HepG2 (cell line): ENCODE results near the gene SYTL5. TPM values are rescaled to one million over a fixed set of nuclear protein-coding genes. Genes with fewer than 3 reads are reported as not detected.

ENCODE experiments used
- ATAC-seq: fragments of 200-7000 bp; cut with Tn5 transposase; 3 replicates; pipeline ENCODE4 v1.9.1; 2020; ENCODE audit warnings: mild to moderate bottlenecking, moderate library complexity
- BruUV-seq: library from RNA; stranded (reverse); fragments of 400-500 nt; replicated peaks from 2 replicates; lab custom pipeline; 2021; lab: Mats Ljungman, UMichigan
- CTCF ChIA-PET: fragments of 300-600 bp; formaldehyde crosslinking; extraction: SDS; loops from one replicate; lab custom pipeline; 2021; ENCODE audit warnings: low total read pairs, inconsistent platforms, low intra/inter-chr PET ratio; lab: Yijun Ruan, JAX
- POLR2A ChIA-PET: fragments of 350-600 bp; sonication (Branson Sonifier 250); formaldehyde crosslinking; loops from one replicate; lab custom pipeline; 2020; ENCODE audit warnings: antibody characterized with exemption, inconsistent platforms; lab: Yijun Ruan, JAX
- DNase-seq: peaks from one replicate; pipeline ENCODE4 v3.0.0-alpha.2; 2015; ENCODE audit warnings: low spot score
- FAIRE-seq: peaks from 3 replicates; lab custom pipeline; 2011; peaks lifted over from hg19 to GRCh38; lab: Jason Lieb, UNC
- H2AFZ ChIP-seq: one replicate; pipeline ENCODE4 v1.6.1; 2011; ENCODE audit warnings: low read length, inconsistent platforms
- H3K27ac ChIP-seq: fragments of 300-600 bp; 3 replicates; pipeline ENCODE4 v1.8.0; 2011; ENCODE audit warnings: mixed run types, mild to moderate bottlenecking, mixed read lengths, low read length, inconsistent platforms; ENCODE audit not compliant: insufficient read depth; ENCODE audit errors: extremely low read length
- H3K27me3 ChIP-seq, 2 experiments: fragments of 200-600 bp in 1 of 2; 2 replicates in 1 of 2; 3 replicates in 1 of 2; pipeline versions ENCODE4 v1.6.0 to v1.8.0; 2011; ENCODE audit warnings: low read length in 2 of 2, mild to moderate bottlenecking in 2 of 2, moderate library complexity in 2 of 2, inconsistent platforms in 1 of 2; ENCODE audit not compliant: insufficient read depth in 2 of 2, control insufficient read depth in 1 of 2
- H3K36me3 ChIP-seq, 2 experiments: fragments of 200-600 bp in 1 of 2; replicated peaks in 1 of 2; 2 replicates in 1 of 2; 3 replicates in 1 of 2; pipeline versions ENCODE4 v1.5.1 to v1.8.0; 2011; ENCODE audit warnings: low read length in 2 of 2, inconsistent platforms in 1 of 2; ENCODE audit not compliant: insufficient read depth in 2 of 2, control insufficient read depth in 1 of 2
- H3K4me1 ChIP-seq: 2 replicates; pipeline ENCODE4 v1.5.1; 2012; ENCODE audit warnings: low read length, inconsistent platforms; ENCODE audit not compliant: insufficient read depth
- H3K4me2 ChIP-seq: 2 replicates; pipeline ENCODE4 v1.6.0; 2011; ENCODE audit warnings: low read depth, low read length, inconsistent platforms
- H3K4me3 ChIP-seq, 3 experiments: fragments of 200-600 bp in 1 of 3; sonication (generic), shearing (Covaris generic) in 1 of 3; replicated peaks in 1 of 3; 2 replicates each; pipeline ENCODE4 v1.5.1; 2011 to 2016; ENCODE audit warnings: low read length in 3 of 3, inconsistent platforms in 2 of 3, low read depth in 2 of 3, mild to moderate bottlenecking in 2 of 3, control low read depth in 1 of 3, mixed read lengths in 1 of 3; ENCODE audit not compliant: insufficient read depth in 1 of 3
- H3K79me2 ChIP-seq: one replicate; pipeline ENCODE4 v1.6.1; 2011; ENCODE audit warnings: low read length, inconsistent platforms; ENCODE audit not compliant: insufficient read depth
- H3K9ac ChIP-seq: 2 replicates; pipeline ENCODE4 v1.6.0; 2011; ENCODE audit warnings: mild to moderate bottlenecking, low read depth, low read length, inconsistent platforms; ENCODE audit not compliant: insufficient read depth
- H3K9me3 ChIP-seq: 2 replicates; pipeline ENCODE4 v1.5.1; 2012; ENCODE audit warnings: mild to moderate bottlenecking, low read length
- H4K20me1 ChIP-seq: 2 replicates; pipeline ENCODE4 v1.6.0; 2011; ENCODE audit warnings: inconsistent platforms, mild to moderate bottlenecking, low read length, moderate library complexity; ENCODE audit not compliant: insufficient read depth
- AGO2 ChIP-seq: fragments of 200-400 bp; formaldehyde crosslinking; optimal IDR thresholded peaks from 2 replicates; pipeline ENCODE3; 2017; ENCODE audit warnings: mild to moderate bottlenecking, low read depth, low read length, moderate library complexity
- CBX5 ChIP-seq: sonication (generic); formaldehyde crosslinking; IDR thresholded peaks from 2 replicates; pipeline ENCODE4 v1.4.0; 2020; ENCODE audit warnings: missing genetic modification reagents, borderline replicate concordance
- FOXP1 ChIP-seq, 2 experiments: fragments of 450-650 bp in 1 of 2; IDR thresholded peaks; 2 replicates each; pipeline ENCODE4 v1.6.1; 2017 to 2018; ENCODE audit warnings: antibody characterized with exemption in 1 of 2
- IKZF1 ChIP-seq: fragments of 450-650 bp; IDR thresholded peaks from 2 replicates; pipeline ENCODE4 v1.7.1; 2016
- KAT7 ChIP-seq: IDR thresholded peaks from 2 replicates; pipeline ENCODE4 v1.6.1; 2018; ENCODE audit warnings: borderline replicate concordance, missing compliant biosample characterization
- NCOA2 ChIP-seq: sonication (generic); formaldehyde crosslinking; IDR thresholded peaks from 2 replicates; pipeline ENCODE4 v1.8.0; 2022; ENCODE audit warnings: inconsistent platforms
- RFX5 ChIP-seq: IDR thresholded peaks from 2 replicates; pipeline ENCODE4 v1.6.1; 2011; ENCODE audit warnings: low read depth, low read length, improper control_type of control experiment
- SRSF9 ChIP-seq: fragments of 200-400 bp; formaldehyde crosslinking; IDR thresholded peaks from 2 replicates; pipeline ENCODE4 v1.6.1; 2018; ENCODE audit warnings: borderline replicate concordance, mild to moderate bottlenecking, low read depth, low read length; ENCODE audit not compliant: insufficient read depth, poor library complexity, severe bottlenecking
- TBL1XR1 ChIP-seq: fragments of 150-350 bp; IDR thresholded peaks from 2 replicates; pipeline ENCODE4 v1.6.1; 2014; ENCODE audit warnings: borderline replicate concordance, low read length; ENCODE audit not compliant: partially characterized antibody
- ZFP82 ChIP-seq: sonication (generic); formaldehyde crosslinking; IDR thresholded peaks from 2 replicates; pipeline ENCODE4 v1.5.1; 2020; ENCODE audit warnings: mild to moderate bottlenecking, missing genetic modification reagents, borderline replicate concordance
- ZNF264 ChIP-seq: sonication (generic); formaldehyde crosslinking; IDR thresholded peaks from 2 replicates; pipeline ENCODE4 v1.4.0; 2020; ENCODE audit warnings: missing genetic modification reagents
- ZNF441 ChIP-seq: sonication (generic); formaldehyde crosslinking; IDR thresholded peaks from 2 replicates; pipeline ENCODE4 v1.7.0; 2021; ENCODE audit warnings: missing genetic modification reagents, borderline replicate concordance
- WGBS: methylation state at CpG from one replicate; pipeline ENCODE4 v1.1.6; 2017; ENCODE audit warnings: low lambda C conversion rate; 5-methylcytosine and 5-hydroxymethylcytosine counted together
- in situ Hi-C: cut with HindIII; loops from 2 replicates; pipeline ENCODE4 v1.10.0; 2017; ENCODE audit warnings: low pct_unique_long_range_greater_than_20kb; ENCODE audit not compliant: extremely low pct_ligation_motif_present
- intact Hi-C: fragments of 100-400 bp; cut with micrococcal nuclease; formaldehyde crosslinking; loops from one replicate; pipeline ENCODE4 v1.10.0; 2022; ENCODE audit not compliant: unreplicated experiment
- polyA plus RNA-seq, 8 experiments: library from polyadenylated mRNA; depleted of rRNA in 3 of 8; stranded (reverse) in 7 of 8; unstranded in 1 of 8; fragments of >200 nt; fragmentation: Illumina TruSeq in 4 of 8; extraction: Trizol in 4 of 8; gene quantifications; 2 replicates each; pipeline versions ENCODE4 v1.2.1 to v1.2.3, GENCODE V29; 2011 to 2016; ENCODE audit warnings: low read depth in 4 of 8, missing spikeins in 1 of 8, mixed read lengths in 1 of 8; ENCODE audit not compliant: insufficient read depth in 1 of 8
- total RNA-seq, 5 experiments: library from RNA; depleted of rRNA; stranded (reverse); fragments of >200 nt; fragmentation: Illumina TruSeq; extraction: Trizol; gene quantifications; 2 replicates each; pipeline ENCODE4 v1.2.3, GENCODE V29; 2016; ENCODE audit warnings: low read depth in 1 of 5
- TF ChIP-seq, protein P1 (sequence below): sonication (generic); formaldehyde crosslinking; IDR thresholded peaks from 2 replicates; pipeline ENCODE4 v1.4.0; 2020; ENCODE audit warnings: missing genetic modification reagents, borderline replicate concordance
- TF ChIP-seq, protein P2 (sequence below): sonication (generic); formaldehyde crosslinking; IDR thresholded peaks from 2 replicates; pipeline ENCODE4 v1.4.0; 2020; ENCODE audit warnings: missing genetic modification reagents, borderline replicate concordance
- TF ChIP-seq, protein P3 (sequence below): sonication (generic); formaldehyde crosslinking; IDR thresholded peaks from 2 replicates; pipeline ENCODE4 v1.5.0; 2020; ENCODE audit warnings: missing genetic modification reagents, mild to moderate bottlenecking, borderline replicate concordance

Gene SYTL5
- total and polyA plus RNA-seq, 2 of the 13 experiments (the other 11 are each of a cell fraction or from before 2014, with no cell fraction given) = not detected

DNA sequence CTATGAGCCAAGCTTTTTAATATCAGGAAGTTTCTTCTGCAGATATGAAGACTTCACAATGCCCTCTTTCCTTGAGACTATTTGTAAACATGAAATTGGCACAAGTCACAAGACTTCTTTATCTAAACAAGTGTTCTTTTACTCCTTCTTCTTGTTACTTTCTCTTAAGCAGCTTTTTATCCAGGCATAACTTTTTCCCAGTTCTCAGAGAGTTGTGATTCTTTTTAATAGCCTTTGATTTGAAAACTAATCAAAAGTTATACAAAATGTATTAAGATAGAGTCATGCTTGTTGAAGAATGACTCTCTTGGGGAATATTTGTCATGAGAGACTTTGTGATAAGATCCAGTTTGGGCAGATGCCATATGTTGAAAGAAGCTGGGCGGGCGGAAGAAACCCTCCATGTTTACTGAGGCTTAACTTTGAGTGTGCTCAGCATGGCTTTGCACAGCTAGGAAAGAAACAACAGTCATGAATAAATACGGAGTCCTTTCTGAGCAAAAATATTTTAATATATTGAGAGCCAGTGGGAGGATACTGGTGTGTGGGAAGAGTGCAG lies 39.3 kb downstream of the SYTL5 start (continued):
- TF ChIP-seq, protein P1, sequence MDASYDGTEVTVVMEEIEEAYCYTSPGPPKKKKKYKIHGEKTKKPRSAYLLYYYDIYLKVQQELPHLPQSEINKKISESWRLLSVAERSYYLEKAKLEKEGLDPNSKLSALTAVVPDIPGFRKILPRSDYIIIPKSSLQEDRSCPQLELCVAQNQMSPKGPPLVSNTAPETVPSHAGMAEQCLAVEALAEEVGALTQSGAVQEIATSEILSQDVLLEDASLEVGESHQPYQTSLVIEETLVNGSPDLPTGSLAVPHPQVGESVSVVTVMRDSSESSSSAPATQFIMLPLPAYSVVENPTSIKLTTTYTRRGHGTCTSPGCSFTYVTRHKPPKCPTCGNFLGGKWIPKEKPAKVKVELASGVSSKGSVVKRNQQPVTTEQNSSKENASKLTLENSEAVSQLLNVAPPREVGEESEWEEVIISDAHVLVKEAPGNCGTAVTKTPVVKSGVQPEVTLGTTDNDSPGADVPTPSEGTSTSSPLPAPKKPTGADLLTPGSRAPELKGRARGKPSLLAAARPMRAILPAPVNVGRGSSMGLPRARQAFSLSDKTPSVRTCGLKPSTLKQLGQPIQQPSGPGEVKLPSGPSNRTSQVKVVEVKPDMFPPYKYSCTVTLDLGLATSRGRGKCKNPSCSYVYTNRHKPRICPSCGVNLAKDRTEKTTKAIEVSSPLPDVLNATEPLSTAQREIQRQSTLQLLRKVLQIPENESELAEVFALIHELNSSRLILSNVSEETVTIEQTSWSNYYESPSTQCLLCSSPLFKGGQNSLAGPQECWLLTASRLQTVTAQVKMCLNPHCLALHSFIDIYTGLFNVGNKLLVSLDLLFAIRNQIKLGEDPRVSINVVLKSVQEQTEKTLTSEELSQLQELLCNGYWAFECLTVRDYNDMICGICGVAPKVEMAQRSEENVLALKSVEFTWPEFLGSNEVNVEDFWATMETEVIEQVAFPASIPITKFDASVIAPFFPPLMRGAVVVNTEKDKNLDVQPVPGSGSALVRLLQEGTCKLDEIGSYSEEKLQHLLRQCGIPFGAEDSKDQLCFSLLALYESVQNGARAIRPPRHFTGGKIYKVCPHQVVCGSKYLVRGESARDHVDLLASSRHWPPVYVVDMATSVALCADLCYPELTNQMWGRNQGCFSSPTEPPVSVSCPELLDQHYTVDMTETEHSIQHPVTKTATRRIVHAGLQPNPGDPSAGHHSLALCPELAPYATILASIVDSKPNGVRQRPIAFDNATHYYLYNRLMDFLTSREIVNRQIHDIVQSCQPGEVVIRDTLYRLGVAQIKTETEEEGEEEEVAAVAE = no peak
- TF ChIP-seq, protein P2, sequence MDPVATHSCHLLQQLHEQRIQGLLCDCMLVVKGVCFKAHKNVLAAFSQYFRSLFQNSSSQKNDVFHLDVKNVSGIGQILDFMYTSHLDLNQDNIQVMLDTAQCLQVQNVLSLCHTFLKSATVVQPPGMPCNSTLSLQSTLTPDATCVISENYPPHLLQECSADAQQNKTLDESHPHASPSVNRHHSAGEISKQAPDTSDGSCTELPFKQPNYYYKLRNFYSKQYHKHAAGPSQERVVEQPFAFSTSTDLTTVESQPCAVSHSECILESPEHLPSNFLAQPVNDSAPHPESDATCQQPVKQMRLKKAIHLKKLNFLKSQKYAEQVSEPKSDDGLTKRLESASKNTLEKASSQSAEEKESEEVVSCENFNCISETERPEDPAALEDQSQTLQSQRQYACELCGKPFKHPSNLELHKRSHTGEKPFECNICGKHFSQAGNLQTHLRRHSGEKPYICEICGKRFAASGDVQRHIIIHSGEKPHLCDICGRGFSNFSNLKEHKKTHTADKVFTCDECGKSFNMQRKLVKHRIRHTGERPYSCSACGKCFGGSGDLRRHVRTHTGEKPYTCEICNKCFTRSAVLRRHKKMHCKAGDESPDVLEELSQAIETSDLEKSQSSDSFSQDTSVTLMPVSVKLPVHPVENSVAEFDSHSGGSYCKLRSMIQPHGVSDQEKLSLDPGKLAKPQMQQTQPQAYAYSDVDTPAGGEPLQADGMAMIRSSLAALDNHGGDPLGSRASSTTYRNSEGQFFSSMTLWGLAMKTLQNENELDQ = no peak

DNA sequence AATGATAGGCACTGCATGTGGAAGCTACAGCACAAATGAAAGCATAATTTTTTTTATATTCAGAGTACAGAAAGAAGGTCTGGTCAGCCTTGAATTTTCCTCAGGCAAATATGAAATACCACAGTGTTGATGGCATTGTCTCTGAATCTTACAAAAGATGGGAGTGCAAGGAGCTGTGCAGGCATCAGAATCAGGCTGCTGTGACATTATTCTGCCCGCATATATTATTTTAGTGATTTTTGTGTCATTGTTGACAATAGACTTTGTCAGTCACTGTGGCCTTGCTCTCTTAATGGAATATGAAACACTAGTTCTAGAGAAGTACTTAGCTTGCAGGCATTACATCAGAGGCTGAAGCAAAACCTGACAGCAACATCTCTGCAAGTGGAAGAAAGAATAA lies 42.5 kb downstream of the SYTL5 start:
- Histone ChIP-seq H3K9me3 (no peaks in the 10 kb centered on the region), H2AFZ (no peak overlapping the region), H3K9ac (no peak overlapping the region), H3K4me1 (no peaks in the 10 kb centered on the region), H3K27me3 (no peaks in the 10 kb centered on the region), H3K79me2 (no peaks in the 10 kb centered on the region), H3K4me3 (no peak overlapping the region), H3K36me3 (no peaks in the 10 kb centered on the region), H3K4me2 (no peak overlapping the region), H4K20me1 (no peaks in the 10 kb centered on the region), H3K27ac (no peak overlapping the region)
- DNase-seq (no peak), ATAC-seq (no peak), FAIRE-seq (no peak)
- CTCF ChIA-PET = no interaction called here
- intact Hi-C loops (no loop called here), in situ Hi-C loops (no loop called here)
- no TSS peak for BruUV-seq
- 89% methylated on average over 1 of the region's 1 CpG for WGBS
- POLR2A ChIA-PET = no interaction called here
- TF ChIP-seq ZNF264 (CRISPR knock-in tag) = no peak
- no peak for TF ChIP-seq ZFP82
- TF ChIP-seq SRSF9 = no peak
- TF ChIP-seq KAT7 = no peak
- no peak for TF ChIP-seq NCOA2
- TF ChIP-seq RFX5 = no peak
- TF ChIP-seq AGO2 = no peak
- TF ChIP-seq IKZF1 = no peak
- no peak for TF ChIP-seq ZNF441
- no peak for TF ChIP-seq TBL1XR1
- TF ChIP-seq, protein P3, sequence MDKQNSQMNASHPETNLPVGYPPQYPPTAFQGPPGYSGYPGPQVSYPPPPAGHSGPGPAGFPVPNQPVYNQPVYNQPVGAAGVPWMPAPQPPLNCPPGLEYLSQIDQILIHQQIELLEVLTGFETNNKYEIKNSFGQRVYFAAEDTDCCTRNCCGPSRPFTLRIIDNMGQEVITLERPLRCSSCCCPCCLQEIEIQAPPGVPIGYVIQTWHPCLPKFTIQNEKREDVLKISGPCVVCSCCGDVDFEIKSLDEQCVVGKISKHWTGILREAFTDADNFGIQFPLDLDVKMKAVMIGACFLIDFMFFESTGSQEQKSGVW (CRISPR knock-in tag) = no peak
- no peak for TF ChIP-seq FOXP1 (IDR thresholded peaks at IDR 0.05)
- TF ChIP-seq FOXP1 (CRISPR knock-in tag; IDR thresholded peaks at IDR 0.05) = no peak
- TF ChIP-seq CBX5 (CRISPR knock-in tag) = no peak
